ENCODE data around the gene COG4. TPM values are rescaled to one million over a fixed set of nuclear protein-coding genes. Genes with fewer than 3 reads are reported as not detected.
A peak's percentile ranks its signal among the peaks of the same experiment; 100 is the strongest.

COG4 gene
- total RNA-seq, 1 donor from 2014 or later: 48.4 TPM

DNA sequence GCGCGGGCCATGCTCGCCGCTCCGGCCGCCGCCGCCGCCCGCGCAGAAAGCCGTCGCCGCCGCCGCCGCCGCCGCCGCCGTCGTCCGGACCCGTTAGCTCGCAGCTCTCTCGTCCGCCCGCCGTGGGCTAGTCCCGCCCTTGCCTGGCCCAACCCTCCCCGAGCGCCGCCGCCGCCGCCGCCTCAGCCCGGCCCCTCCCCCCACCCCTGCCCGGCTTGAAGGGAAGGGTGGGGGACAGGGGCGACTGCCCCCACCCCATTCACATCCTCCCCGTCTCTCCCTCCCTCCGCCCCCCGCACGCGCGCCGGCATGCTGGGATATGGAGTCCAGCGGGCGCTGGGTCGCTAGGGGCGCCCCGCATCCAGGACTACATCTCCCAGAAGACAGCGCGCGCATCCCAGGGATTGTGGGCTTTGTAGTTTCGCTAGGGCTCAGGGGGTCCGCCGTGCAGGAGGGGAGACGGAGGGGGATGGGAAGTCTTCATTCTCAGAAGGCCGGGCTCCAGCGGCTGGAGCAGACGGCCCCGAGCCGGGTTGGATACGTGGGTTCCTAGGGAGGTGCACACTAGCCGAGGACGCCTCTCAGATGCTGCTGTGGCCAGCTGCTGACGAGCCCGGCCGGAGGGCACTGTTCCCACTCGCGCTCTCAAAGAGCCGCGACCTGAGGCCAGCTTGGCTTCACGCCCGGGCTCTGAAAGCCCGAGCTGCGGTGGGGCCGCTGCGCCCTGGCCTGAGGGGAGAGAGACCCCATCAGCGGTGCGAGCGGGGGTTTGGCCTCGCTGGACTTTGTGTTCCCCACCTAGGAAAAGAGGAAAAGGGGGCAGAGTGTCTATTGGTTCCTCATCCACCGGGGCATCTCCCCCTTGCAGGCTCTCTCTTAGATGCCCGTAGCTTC, 84.1 kb downstream of the COG4 start, which contains the start of gene ST3GAL2:
TSS of gene ST3GAL2 (minus strand) at position 132 of the 894 bp plus-strand sequence. CDS start 40,570 bp downstream, outside the sequence.
- Mint-ChIP-seq H3K27ac (ENCODE audit: unreplicated experiment) (peak within 1 kb of the TSS; percentile 97), H3K9me3 (ENCODE audit: low read depth) (no peaks in the 10 kb centered on the region), H3K36me3 (ENCODE audit: low read depth) (no peaks in the 10 kb centered on the region), H3K27me3 (ENCODE audit: low read depth) (no peaks in the 10 kb centered on the region), H3K4me1 (ENCODE audit: low read depth) (peaks cover 45% of the 10 kb centered on the region), H3K4me3 (ENCODE audit: unreplicated experiment) (peak within 1 kb of the TSS; percentile 94)
- TF ChIP-seq, protein P1, sequence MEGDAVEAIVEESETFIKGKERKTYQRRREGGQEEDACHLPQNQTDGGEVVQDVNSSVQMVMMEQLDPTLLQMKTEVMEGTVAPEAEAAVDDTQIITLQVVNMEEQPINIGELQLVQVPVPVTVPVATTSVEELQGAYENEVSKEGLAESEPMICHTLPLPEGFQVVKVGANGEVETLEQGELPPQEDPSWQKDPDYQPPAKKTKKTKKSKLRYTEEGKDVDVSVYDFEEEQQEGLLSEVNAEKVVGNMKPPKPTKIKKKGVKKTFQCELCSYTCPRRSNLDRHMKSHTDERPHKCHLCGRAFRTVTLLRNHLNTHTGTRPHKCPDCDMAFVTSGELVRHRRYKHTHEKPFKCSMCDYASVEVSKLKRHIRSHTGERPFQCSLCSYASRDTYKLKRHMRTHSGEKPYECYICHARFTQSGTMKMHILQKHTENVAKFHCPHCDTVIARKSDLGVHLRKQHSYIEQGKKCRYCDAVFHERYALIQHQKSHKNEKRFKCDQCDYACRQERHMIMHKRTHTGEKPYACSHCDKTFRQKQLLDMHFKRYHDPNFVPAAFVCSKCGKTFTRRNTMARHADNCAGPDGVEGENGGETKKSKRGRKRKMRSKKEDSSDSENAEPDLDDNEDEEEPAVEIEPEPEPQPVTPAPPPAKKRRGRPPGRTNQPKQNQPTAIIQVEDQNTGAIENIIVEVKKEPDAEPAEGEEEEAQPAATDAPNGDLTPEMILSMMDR (IDR thresholded peaks at IDR 0.05): peak; percentile 28
- peak; percentile 96 for DNase-seq (ENCODE audit: low spot score)

DNA sequence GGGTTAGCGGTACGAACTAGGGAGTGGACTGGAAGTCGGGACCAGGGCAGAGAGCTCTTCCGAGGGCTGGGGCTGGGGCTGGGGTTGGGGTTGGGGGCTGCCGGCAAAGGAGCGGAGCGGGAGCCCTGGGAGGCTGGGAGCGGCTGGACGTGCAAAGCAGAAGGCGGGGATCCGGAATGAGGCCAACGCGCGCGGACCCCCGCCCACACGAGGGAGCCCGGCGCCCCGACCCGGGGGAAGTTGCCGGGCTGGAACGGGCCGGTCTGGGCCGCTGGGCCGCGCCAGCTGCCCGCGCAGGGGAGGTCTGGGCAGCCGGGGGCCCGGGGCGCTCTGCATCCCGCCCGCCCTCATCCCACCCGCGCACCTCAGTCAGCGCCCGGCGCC, 84.8 kb downstream of the COG4 start:
- Mint-ChIP-seq H3K9me3 (ENCODE audit: low read depth) (no peaks in the 10 kb centered on the region), H3K27ac (ENCODE audit: unreplicated experiment) (peak overlapping the region; percentile 97), H3K4me3 (ENCODE audit: unreplicated experiment) (peak overlapping the region; percentile 94), H3K27me3 (ENCODE audit: low read depth) (no peaks in the 10 kb centered on the region), H3K36me3 (ENCODE audit: low read depth) (no peaks in the 10 kb centered on the region), H3K4me1 (ENCODE audit: low read depth) (peaks cover 52% of the 10 kb centered on the region)
- no peak for DNase-seq (ENCODE audit: low spot score)
- TF ChIP-seq, protein P1 (IDR thresholded peaks at IDR 0.05): no peak

DNA sequence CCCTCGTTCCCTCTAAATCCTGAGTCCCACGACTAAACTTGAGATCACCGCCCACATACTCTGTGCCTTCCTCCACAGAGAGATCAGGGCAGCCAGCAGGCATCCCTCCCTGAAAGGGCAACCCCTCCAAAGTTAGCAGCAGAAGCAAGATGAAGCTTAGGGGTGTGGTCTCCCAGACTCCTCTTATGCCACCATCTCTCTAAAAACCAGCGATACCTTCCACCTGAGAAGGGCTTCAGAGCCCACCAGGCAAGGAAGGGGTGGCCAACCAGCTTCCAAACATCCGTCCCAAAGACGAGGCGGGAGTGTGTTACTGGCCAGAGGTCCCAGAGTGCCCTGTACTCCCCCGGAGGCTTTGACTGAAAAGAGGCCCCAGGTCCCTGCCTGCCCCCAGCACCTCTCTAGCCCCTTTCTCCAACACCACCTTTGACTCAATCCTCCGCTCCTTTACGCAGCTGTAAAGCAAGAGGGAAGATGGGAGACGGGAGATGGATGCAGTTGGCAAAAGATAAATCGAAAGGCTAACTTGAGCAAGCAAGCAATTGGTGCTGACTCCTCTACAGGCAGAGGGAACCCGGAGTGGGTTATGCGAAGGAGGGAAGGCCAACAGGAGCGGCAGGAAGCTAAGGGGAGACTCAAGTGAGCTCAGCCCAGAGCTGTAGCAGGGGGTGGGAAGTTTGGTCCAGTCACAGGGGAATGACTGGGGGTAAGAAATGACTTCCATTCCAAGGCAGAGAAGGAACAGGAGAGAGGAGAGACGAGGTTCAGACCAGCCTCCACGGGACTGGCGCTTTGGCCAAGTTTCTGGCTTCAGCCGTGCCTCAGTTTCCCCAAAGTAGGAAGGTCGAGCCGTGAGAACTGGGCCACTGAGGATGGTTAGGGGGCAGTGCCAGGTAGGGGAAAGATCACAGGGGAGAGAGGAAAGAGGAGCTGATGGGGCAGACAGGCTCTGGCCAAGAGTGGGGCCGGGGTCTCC, 85.5 kb downstream of the COG4 start:
- Mint-ChIP-seq H3K4me1 (ENCODE audit: low read depth) (peaks cover 59% of the 10 kb centered on the region), H3K27me3 (ENCODE audit: low read depth) (no peaks in the 10 kb centered on the region), H3K9me3 (ENCODE audit: low read depth) (no peaks in the 10 kb centered on the region), H3K27ac (ENCODE audit: unreplicated experiment) (peak overlapping the region; percentile 97), H3K4me3 (ENCODE audit: unreplicated experiment) (peak overlapping the region; percentile 94), H3K36me3 (ENCODE audit: low read depth) (no peaks in the 10 kb centered on the region)
- TF ChIP-seq, protein P1 (IDR thresholded peaks at IDR 0.05): no peak
- no peak for DNase-seq (ENCODE audit: low spot score)

GRCh38 chr16:70437017-70437581, 86.3 kb downstream of the COG4 start:
- DNase-seq (ENCODE audit: low spot score): no peak
- Mint-ChIP-seq H3K9me3 (ENCODE audit: low read depth) (no peaks in the 10 kb centered on the region), H3K27ac (ENCODE audit: unreplicated experiment) (peak overlapping the region; percentile 97), H3K4me1 (ENCODE audit: low read depth) (peaks cover 67% of the 10 kb centered on the region), H3K36me3 (ENCODE audit: low read depth) (no peaks in the 10 kb centered on the region), H3K4me3 (ENCODE audit: unreplicated experiment) (peak overlapping the region; percentile 94), H3K27me3 (ENCODE audit: low read depth) (no peaks in the 10 kb centered on the region)
- TF ChIP-seq, protein P1 (IDR thresholded peaks at IDR 0.05): no peak

All from chondrocyte (in vitro differentiated cells).